Stimulated activated effector memory CD8-positive, alpha-beta T cell treated with anti-CD3 and anti-CD28 coated beads, Interleukin-12 subunit alpha, Interleukin-12 subunit beta, amount 100 ng/mL, for 72 hours (primary cell): ENCODE measurements around the gene SRM.
"Not testable (repeated sequence)": the region's sequence is repeated elsewhere in the genome, so short reads cannot be mapped to it uniquely, and the experiment has no call there.

Experiments used
- ATAC-seq: fragments of 150-1000 bp; cut with Tn5 transposase; 2 replicates; pipeline ENCODE4 v1.10.0; 2021
- DNase-seq, 2 donors: peaks; one replicate each; pipeline ENCODE4 v3.0.0; 2021 to 2022; ENCODE audit warnings: low spot score in 2 of 2
- H3K27ac Mint-ChIP-seq: one replicate; pipeline ENCODE4 v1.8.0; 2022; ENCODE audit warnings: mild to moderate bottlenecking, mixed read lengths
- H3K36me3 Mint-ChIP-seq: one replicate; pipeline ENCODE4 v1.8.0; 2022; ENCODE audit warnings: mild to moderate bottlenecking, mixed read lengths
- H3K4me1 Mint-ChIP-seq: one replicate; pipeline ENCODE4 v1.8.0; 2022; ENCODE audit warnings: mixed read lengths
- H3K4me3 Mint-ChIP-seq: one replicate; pipeline ENCODE4 v1.8.0; 2022; ENCODE audit warnings: mild to moderate bottlenecking, mixed read lengths
- H3K9me3 Mint-ChIP-seq: one replicate; pipeline ENCODE4 v1.8.0; 2022; ENCODE audit warnings: mixed read lengths

The SRM gene

GRCh38 chr1:11042995-11043874, 16.6 kb downstream of the SRM start:
- no peak overlapping the region for H3K27ac Mint-ChIP-seq
- H3K4me3 Mint-ChIP-seq = no peak overlapping the region
- no peak for ATAC-seq

GRCh38 chr1:11042065-11042464, 17.8 kb downstream of the SRM start:
- no peaks in the 10 kb centered on the region for H3K9me3 Mint-ChIP-seq
- no peaks in the 10 kb centered on the region for H3K4me1 Mint-ChIP-seq

More at GRCh38 chr1:11042995-11043874, 16.6 kb downstream of the SRM start:
- no peaks in the 10 kb centered on the region for H3K4me1 Mint-ChIP-seq
- no peaks in the 10 kb centered on the region for H3K36me3 Mint-ChIP-seq
- no peaks in the 10 kb centered on the region for H3K9me3 Mint-ChIP-seq
- no peak for DNase-seq

GRCh38 chr1:11041048-11041447, 18.8 kb downstream of the SRM start:
- H3K4me1 Mint-ChIP-seq = no peaks in the 10 kb centered on the region
- no peaks in the 10 kb centered on the region for H3K9me3 Mint-ChIP-seq
- no peaks in the 10 kb centered on the region for H3K36me3 Mint-ChIP-seq
- ATAC-seq (no peak), DNase-seq (no peak)
- H3K4me3 Mint-ChIP-seq = no peak overlapping the region
- no peak overlapping the region for H3K27ac Mint-ChIP-seq

More at GRCh38 chr1:11042065-11042464, 17.8 kb downstream of the SRM start:
- Mint-ChIP-seq H3K36me3 (no peaks in the 10 kb centered on the region), H3K27ac (no peak overlapping the region), H3K4me3 (no peak overlapping the region)
- no peak for ATAC-seq
- DNase-seq = no peak

- not testable (repeated sequence) for H3K4me1 Mint-ChIP-seq, DNase-seq, H3K4me3 Mint-ChIP-seq, H3K27ac Mint-ChIP-seq, H3K9me3 Mint-ChIP-seq, H3K36me3 Mint-ChIP-seq, ATAC-seq
These were observed 19.8 kb downstream of the SRM start for GRCh38 chr1:11040105-11040429.

- no peak overlapping the region for H3K27ac Mint-ChIP-seq
- no peak overlapping the region for H3K4me3 Mint-ChIP-seq
- ATAC-seq = no peak
- H3K4me1 Mint-ChIP-seq = no peaks in the 10 kb centered on the region
- H3K36me3 Mint-ChIP-seq = no peaks in the 10 kb centered on the region
- H3K9me3 Mint-ChIP-seq = no peaks in the 10 kb centered on the region
- no peak for DNase-seq
These were observed 20.3 kb downstream of the SRM start for GRCh38 chr1:11039351-11040104.

GRCh38 chr1:11037740-11038182, 22.1 kb downstream of the SRM start:
- Mint-ChIP-seq H3K9me3 (no peaks in the 10 kb centered on the region), H3K27ac (no peak overlapping the region), H3K36me3 (no peaks in the 10 kb centered on the region), H3K4me3 (no peak overlapping the region), H3K4me1 (no peaks in the 10 kb centered on the region)
- ATAC-seq = peak; percentile 91
- peak; percentile 86 to 91 for DNase-seq

GRCh38 chr1:11037019-11037739, 22.6 kb downstream of the SRM start:
- not testable (repeated sequence) for ATAC-seq, H3K4me3 Mint-ChIP-seq, H3K36me3 Mint-ChIP-seq, H3K9me3 Mint-ChIP-seq, H3K4me1 Mint-ChIP-seq, DNase-seq, H3K27ac Mint-ChIP-seq

- Mint-ChIP-seq H3K4me1 (no peaks in the 10 kb centered on the region), H3K4me3 (no peak overlapping the region), H3K36me3 (peaks cover 33% of the 10 kb centered on the region), H3K9me3 (no peaks in the 10 kb centered on the region), H3K27ac (no peak overlapping the region)
- ATAC-seq (no peak), DNase-seq (no peak)
These were observed 28.1 kb downstream of the SRM start for GRCh38 chr1:11031624-11032262.

GRCh38 chr1:11030865-11031264, 29.0 kb downstream of the SRM start:
- no peak for ATAC-seq
- Mint-ChIP-seq H3K27ac (peak overlapping the region; percentile 58), H3K4me1 (no peaks in the 10 kb centered on the region), H3K36me3 (peaks cover 42% of the 10 kb centered on the region), H3K9me3 (no peaks in the 10 kb centered on the region), H3K4me3 (no peak overlapping the region)
- no peak for DNase-seq

- Mint-ChIP-seq H3K4me1 (peaks cover 20% of the 10 kb centered on the region), H3K27ac (no peak overlapping the region), H3K36me3 (peaks cover 70% of the 10 kb centered on the region)
These were observed 31.8 kb downstream of the SRM start for GRCh38 chr1:11028018-11028417.

GRCh38 chr1:11027316-11027715, 32.5 kb downstream of the SRM start:
- DNase-seq (no peak), ATAC-seq (no peak)
- H3K4me3 Mint-ChIP-seq = no peak overlapping the region
- no peak overlapping the region for H3K27ac Mint-ChIP-seq
- H3K9me3 Mint-ChIP-seq = no peaks in the 10 kb centered on the region
- peaks cover 77% of the 10 kb centered on the region for H3K36me3 Mint-ChIP-seq
- peaks cover 23% of the 10 kb centered on the region for H3K4me1 Mint-ChIP-seq

More at GRCh38 chr1:11028018-11028417, 31.8 kb downstream of the SRM start:
- no peak for ATAC-seq
- no peak overlapping the region for H3K4me3 Mint-ChIP-seq
- H3K9me3 Mint-ChIP-seq = no peaks in the 10 kb centered on the region
- no peak for DNase-seq

- no peak overlapping the region for H3K4me3 Mint-ChIP-seq
These were observed 32.9 kb downstream of the SRM start for GRCh38 chr1:11026903-11027302.

GRCh38 chr1:11026052-11026451, 33.8 kb downstream of the SRM start:
- H3K9me3 Mint-ChIP-seq = no peaks in the 10 kb centered on the region
- H3K27ac Mint-ChIP-seq = no peak overlapping the region
- peaks cover 29% of the 10 kb centered on the region for H3K4me1 Mint-ChIP-seq
- H3K4me3 Mint-ChIP-seq = no peak overlapping the region
- DNase-seq (no peak), ATAC-seq (no peak)
- H3K36me3 Mint-ChIP-seq = peaks cover 90% of the 10 kb centered on the region

More at GRCh38 chr1:11026903-11027302, 32.9 kb downstream of the SRM start:
- H3K27ac Mint-ChIP-seq = no peak overlapping the region
- no peaks in the 10 kb centered on the region for H3K9me3 Mint-ChIP-seq
- H3K36me3 Mint-ChIP-seq = peaks cover 81% of the 10 kb centered on the region
- DNase-seq (no peak), ATAC-seq (no peak)
- H3K4me1 Mint-ChIP-seq = peaks cover 27% of the 10 kb centered on the region

- Mint-ChIP-seq H3K4me1 (peaks cover 29% of the 10 kb centered on the region), H3K27ac (no peak overlapping the region), H3K36me3 (peaks cover 94% of the 10 kb centered on the region), H3K4me3 (no peak overlapping the region), H3K9me3 (no peaks in the 10 kb centered on the region)
- DNase-seq (no peak), ATAC-seq (no peak)
These were observed 34.2 kb downstream of the SRM start for GRCh38 chr1:11025618-11026017.

- H3K9me3 Mint-ChIP-seq = no peaks in the 10 kb centered on the region
- no peak for DNase-seq
- peaks cover 29% of the 10 kb centered on the region for H3K4me1 Mint-ChIP-seq
- no peak overlapping the region for H3K4me3 Mint-ChIP-seq
- H3K27ac Mint-ChIP-seq = peak overlapping the region; percentile 38
- H3K36me3 Mint-ChIP-seq = peaks cover 97% of the 10 kb centered on the region
- ATAC-seq = no peak
These were observed 35.0 kb downstream of the SRM start for GRCh38 chr1:11024874-11025203.
